ENCODE data around the gene FOXQ1. TPM values are rescaled to one million over a fixed set of nuclear protein-coding genes. Genes with fewer than 3 reads are reported as not detected.

The FOXQ1 gene
- total and polyA plus RNA-seq, 9 of the 15 experiments (the other 6 are each of a cell fraction or from before 2014, with no cell fraction given), result not detected

GRCh38 chr6:1271071-1271763 is 40.7 kb upstream of the FOXQ1 start:
- Histone ChIP-seq H3K79me2 (ENCODE audit: control insufficient read depth, insufficient read depth, low read length) (no peaks in the 10 kb centered on the region), H3K9me3 (replicated peaks; ENCODE audit: control insufficient read depth, insufficient read depth, low read depth, low read length) (no peaks in the 10 kb centered on the region), H3K4me3 (no peak overlapping the region), H3K36me3 (ENCODE audit: control insufficient read depth, insufficient read depth, low read length) (no peaks in the 10 kb centered on the region), H3K27ac (ENCODE audit: extremely low read depth, low read depth, low read length) (no peak overlapping the region), H2AFZ (ENCODE audit: low read depth, low read length) (no peak overlapping the region), H3K27me3 (ENCODE audit: control insufficient read depth in 2 of 2, insufficient read depth in 2 of 2, low read length in 2 of 2) (no peaks in the 10 kb centered on the region; a peak in 2 of 5 replicates), H3K4me2 (ENCODE audit: insufficient read depth, low read length) (no peak overlapping the region), H3K9ac (ENCODE audit: insufficient read depth in 1 of 2, low read depth in 2 of 2, low read length in 2 of 2) (no peak overlapping the region), H3K4me1 (replicated peaks in 1 of 2; ENCODE audit: control insufficient read depth in 2 of 2, insufficient read depth in 2 of 2, low read length in 2 of 2) (no peaks in the 10 kb centered on the region), H4K20me1 (replicated peaks; ENCODE audit: control insufficient read depth, insufficient read depth, low read length) (no peaks in the 10 kb centered on the region), H3K9me1 (ENCODE audit: control insufficient read depth, insufficient read depth, low read length) (no peaks in the 10 kb centered on the region)
- no TSS peak for BruUV-seq (replicated peaks)
- in situ Hi-C loops (cut with MboI), result no loop called here
- intact Hi-C loops (cut with micrococcal nuclease), result no loop called here
- TF ChIP-seq HEY1 (CRISPR knock-in tag; IDR thresholded peaks at IDR 0.05; ENCODE audit: borderline replicate concordance) (no peak), ADNP (tag; IDR thresholded peaks at IDR 0.05) (no peak), SAP30 (IDR thresholded peaks at IDR 0.05; ENCODE audit: borderline replicate concordance, insufficient read depth, low read depth, low read length, poor library complexity, severe bottlenecking) (no peak), U2AF2 (optimal IDR thresholded peaks at IDR 0.05; ENCODE audit: low read depth, low read length) (no peak), ZKSCAN3 (CRISPR knock-in tag; IDR thresholded peaks at IDR 0.05) (no peak), ZBTB43 (CRISPR knock-in tag; IDR thresholded peaks at IDR 0.05) (no peak), IRF1 (CRISPR knock-in tag; IDR thresholded peaks at IDR 0.05; ENCODE audit: borderline replicate concordance) (no peak), MEF2D (tag; conservative IDR thresholded peaks at IDR 0.05; ENCODE audit: low read depth) (no peak)
- ChIA-PET POLR2A (no interaction called here), CTCF (ENCODE audit: low intra/inter-chr PET ratio) (no interaction called here)
- FAIRE-seq (no peak), DNase-seq (ENCODE audit: extremely low read depth in 1 of 4, low spot score in 3 of 4) (no peak), ATAC-seq (no peak)
- WGBS (ENCODE audit: insufficient coverage, low coverage, missing lambda C conversion rate), result under 1% methylated on average over 11 of the region's 11 CpGs

All from K562 (cell line).